IMR-90 (cell line): ENCODE results near the gene MAP1LC3C. TPM values are rescaled to one million over a fixed set of nuclear protein-coding genes. Genes with fewer than 3 reads are reported as not detected.

Experiments used
- ATAC-seq: fragments of 200-7000 bp; cut with Tn5 transposase; 2 replicates; pipeline ENCODE4 v1.9.1; 2020; ENCODE audit warnings: low read depth, mild to moderate bottlenecking, moderate library complexity
- BruUV-seq: library from RNA; stranded (reverse); fragments of 400-500 nt; replicated peaks from 2 replicates; lab custom pipeline; 2021; lab: Mats Ljungman, UMichigan
- CTCF ChIA-PET: fragments of 300-600 bp; formaldehyde crosslinking; extraction: SDS; loops from one replicate; lab custom pipeline; 2021; ENCODE audit warnings: antibody characterized with exemption; lab: Yijun Ruan, JAX
- POLR2A ChIA-PET: fragments of 300-600 bp; sonication (Branson Sonifier 250); formaldehyde crosslinking; loops from one replicate; lab custom pipeline; 2022; ENCODE audit warnings: antibody characterized with exemption; ENCODE audit not compliant: unreplicated experiment; lab: Charles Lee
- DNase-seq: peaks from one replicate; pipeline ENCODE4 v3.0.0; 2013
- H2AFZ ChIP-seq: replicated peaks from 2 replicates; pipeline ENCODE3; 2013; ENCODE audit warnings: low read length, mild to moderate bottlenecking; ENCODE audit not compliant: poor library complexity
- H2AK5ac ChIP-seq: 2 replicates; pipeline ENCODE4 v1.6.1; 2013; ENCODE audit warnings: low read depth, low read length, inconsistent platforms
- H2AK9ac ChIP-seq: replicated peaks from 2 replicates; pipeline ENCODE3; 2013; ENCODE audit warnings: mild to moderate bottlenecking, low read depth, low read length, moderate library complexity; ENCODE audit not compliant: poor library complexity
- H2BK120ac ChIP-seq: 2 replicates; pipeline ENCODE4 v1.6.1; 2013; ENCODE audit warnings: low read depth, low read length, inconsistent platforms
- H2BK15ac ChIP-seq: 3 replicates; pipeline ENCODE4 v1.6.1; 2013; ENCODE audit warnings: low read depth, low read length, inconsistent platforms
- H2BK20ac ChIP-seq: 2 replicates; pipeline ENCODE4 v1.6.1; 2013; ENCODE audit warnings: low read depth, mild to moderate bottlenecking, inconsistent platforms, low read length, moderate library complexity
- H2BK5ac ChIP-seq: 2 replicates; pipeline ENCODE4 v1.6.1; 2013; ENCODE audit warnings: mild to moderate bottlenecking, low read depth, low read length, inconsistent platforms; ENCODE audit not compliant: poor library complexity, severe bottlenecking
- H3K14ac ChIP-seq: replicated peaks from 2 replicates; pipeline ENCODE4 v1.6.1; 2013; ENCODE audit warnings: low read depth, low read length, inconsistent platforms
- H3K18ac ChIP-seq: 2 replicates; pipeline ENCODE4 v1.6.1; 2013; ENCODE audit warnings: low read depth, low read length, control low read depth
- H3K23ac ChIP-seq: 2 replicates; pipeline ENCODE4 v1.6.1; 2013; ENCODE audit warnings: low read depth, low read length, inconsistent platforms
- H3K27ac ChIP-seq: 2 replicates; pipeline ENCODE4 v1.5.1; 2013; ENCODE audit warnings: mild to moderate bottlenecking, control low read depth, low read length; ENCODE audit not compliant: insufficient read depth
- H3K27me3 ChIP-seq: 2 replicates; pipeline ENCODE4 v1.6.1; 2013; ENCODE audit warnings: low read length; ENCODE audit not compliant: control insufficient read depth, insufficient read depth
- H3K36me3 ChIP-seq: 2 replicates; pipeline ENCODE4 v1.6.1; 2013; ENCODE audit warnings: low read length, mixed read lengths; ENCODE audit not compliant: control insufficient read depth, insufficient read depth
- H3K4ac ChIP-seq: 2 replicates; pipeline ENCODE4 v1.6.1; 2013; ENCODE audit warnings: low read depth, low read length, inconsistent platforms
- H3K4me1 ChIP-seq: 2 replicates; pipeline ENCODE4 v1.6.1; 2013; ENCODE audit warnings: low read length, mixed read lengths; ENCODE audit not compliant: control insufficient read depth, insufficient read depth
- H3K4me2 ChIP-seq: 2 replicates; pipeline ENCODE4 v1.6.1; 2013; ENCODE audit warnings: low read depth, mild to moderate bottlenecking, control low read depth, low read length, moderate library complexity
- H3K4me3 ChIP-seq: 2 replicates; pipeline ENCODE4 v1.5.1; 2013; ENCODE audit warnings: low read depth, mild to moderate bottlenecking, control low read depth, low read length, moderate library complexity; ENCODE audit not compliant: insufficient read depth
- H3K56ac ChIP-seq: 2 replicates; pipeline ENCODE4 v1.6.1; 2013; ENCODE audit warnings: low read length, inconsistent platforms; ENCODE audit not compliant: insufficient read depth; ENCODE audit errors: extremely low read depth
- H3K79me1 ChIP-seq, 2 experiments: 2 replicates each; pipeline ENCODE4 v1.6.1; 2013; ENCODE audit warnings: low read length in 2 of 2, inconsistent platforms in 1 of 2, low read depth in 1 of 2
- H3K9ac ChIP-seq: 2 replicates; pipeline ENCODE4 v1.6.1; 2013; ENCODE audit warnings: low read depth, low read length, control low read depth
- H3K9me1 ChIP-seq: 2 replicates; pipeline ENCODE4 v1.6.1; 2013; ENCODE audit warnings: low read length, inconsistent platforms; ENCODE audit not compliant: insufficient read depth
- H3K9me3 ChIP-seq: 2 replicates; pipeline ENCODE4 v1.6.1; 2013; ENCODE audit warnings: low read length; ENCODE audit not compliant: control insufficient read depth, insufficient read depth
- H4K20me1 ChIP-seq: 2 replicates; pipeline ENCODE4 v1.6.1; 2013; ENCODE audit warnings: low read length, inconsistent platforms; ENCODE audit not compliant: insufficient read depth
- H4K5ac ChIP-seq: 2 replicates; pipeline ENCODE4 v1.6.1; 2013; ENCODE audit warnings: mild to moderate bottlenecking, low read depth, low read length, control low read depth
- H4K8ac ChIP-seq, 2 experiments: 2 replicates each; pipeline ENCODE4 v1.6.1; 2013; ENCODE audit warnings: low read depth in 2 of 2, low read length in 2 of 2, control low read depth in 1 of 2, inconsistent platforms in 1 of 2
- H4K91ac ChIP-seq: 2 replicates; pipeline ENCODE4 v1.6.1; 2013; ENCODE audit warnings: low read depth, low read length, inconsistent platforms; ENCODE audit not compliant: insufficient read depth
- CHD1 ChIP-seq: IDR thresholded peaks from 2 replicates; pipeline ENCODE4 v1.6.1; 2012; ENCODE audit warnings: low read depth, low read length, improper control_type of control experiment
- MAFK ChIP-seq: IDR thresholded peaks from 2 replicates; pipeline ENCODE4 v1.6.1; 2012; ENCODE audit warnings: low read depth, low read length, improper control_type of control experiment
- MAZ ChIP-seq: IDR thresholded peaks from 2 replicates; pipeline ENCODE4 v1.6.1; 2012; ENCODE audit warnings: low read depth, mild to moderate bottlenecking, low read length, improper control_type of control experiment, moderate library complexity, borderline replicate concordance
- RFX5 ChIP-seq: IDR thresholded peaks from 2 replicates; pipeline ENCODE4 v1.8.0; 2012; ENCODE audit warnings: low read depth, mild to moderate bottlenecking, low read length, moderate library complexity
- SMC3 ChIP-seq: fragments of 150-350 bp; IDR thresholded peaks from 2 replicates; pipeline ENCODE4 v1.6.1; 2016; ENCODE audit warnings: low read depth, mild to moderate bottlenecking, antibody characterized with exemption, low read length, moderate library complexity
- USF2 ChIP-seq: fragments of 150-350 bp; IDR thresholded peaks from 2 replicates; pipeline ENCODE4 v1.6.1; 2017; ENCODE audit warnings: mild to moderate bottlenecking, antibody characterized with exemption, low read length, low read depth
- WGBS, 2 experiments: methylation state at CpG; one replicate each; pipeline versions ENCODE4 v1.1.5 to v1.1.7; 2013; ENCODE audit warnings: missing lambda C conversion rate in 2 of 2; ENCODE audit not compliant: insufficient read length in 1 of 2; ENCODE audit errors: extremely low coverage in 2 of 2; 5-methylcytosine and 5-hydroxymethylcytosine counted together
- dilution Hi-C: fragments of 300-500 bp; cut with HindIII; formaldehyde crosslinking; loops from one replicate; pipeline ENCODE4 v1.14.3; 2018; ENCODE audit warnings: low sequenced_read_pairs; ENCODE audit not compliant: unreplicated experiment
- in situ Hi-C: fragments of 300-500 bp; cut with MboI; formaldehyde crosslinking; loops from 3 replicates; pipeline ENCODE4 v1.14.3; 2019; ENCODE audit warnings: low sequenced_read_pairs, inconsistent platforms, mixed read lengths
- intact Hi-C: fragments of 100-400 bp; cut with micrococcal nuclease; formaldehyde crosslinking; loops from 2 replicates; pipeline ENCODE4 v1.10.0; 2022
- polyA plus RNA-seq, 3 experiments: library from polyadenylated mRNA; depleted of rRNA; stranded (reverse); fragments of >200 nt; gene quantifications; 2 replicates each; pipeline ENCODE4 v1.2.3, GENCODE V29; 2012; ENCODE audit warnings: low replicate concordance in 1 of 3
- total RNA-seq: library from RNA; depleted of rRNA; stranded (reverse); fragments of >200 nt; gene quantifications from 2 replicates; pipeline ENCODE4 v1.2.3, GENCODE V29; 2012

The MAP1LC3C gene
- total and polyA plus RNA-seq, 2 of the 4 experiments (the other 2 are of a cell fraction), result under 0.01 TPM; not detected in 1

GRCh38 chr1:242033447-242033846, 34.5 kb upstream of the MAP1LC3C start:
- 9% methylated on average over 3 of the region's 4 CpGs; no CpG with 5 or more reads in 1 of the 2 experiments for WGBS, 2 experiments
- ATAC-seq, result no peak

More at GRCh38 chr1:242033447-242033846, 34.5 kb upstream of the MAP1LC3C start:
- Histone ChIP-seq H3K4ac (no peak overlapping the region), H3K27ac (no peak overlapping the region), H3K56ac (no peak overlapping the region), H4K8ac (no peak overlapping the region), H2BK120ac (no peak overlapping the region), H2AK9ac (no peak overlapping the region), H3K4me3 (no peak overlapping the region), H2BK5ac (no peak overlapping the region), H4K5ac (no peak overlapping the region), H3K18ac (no peak overlapping the region), H4K91ac (no peak overlapping the region), H2AFZ (no peak overlapping the region), H4K20me1 (no peaks in the 10 kb centered on the region), H3K79me1 (no peaks in the 10 kb centered on the region), H3K4me2 (no peak overlapping the region), H2AK5ac (no peak overlapping the region), H3K4me1 (no peaks in the 10 kb centered on the region), H3K36me3 (no peaks in the 10 kb centered on the region), H3K9me1 (no peaks in the 10 kb centered on the region), H3K9me3 (no peaks in the 10 kb centered on the region; the same call in 1 of the 2 replicates), H3K9ac (no peak overlapping the region), H2BK20ac (no peak overlapping the region), H3K23ac (no peak overlapping the region), H3K14ac (no peak overlapping the region), H2BK15ac (no peak overlapping the region), H3K27me3 (no peaks in the 10 kb centered on the region)
- POLR2A ChIA-PET, result no interaction called here
- intact Hi-C loops (no loop called here), in situ Hi-C loops (no loop called here), dilution Hi-C loops (no loop called here)
- CTCF ChIA-PET, result no interaction called here
- TF ChIP-seq CHD1 (no peak), RFX5 (no peak), SMC3 (no peak), MAZ (no peak), MAFK (no peak), USF2 (no peak)
- BruUV-seq, result no TSS peak
- DNase-seq, result no peak
